DND-41 (cell line): ENCODE data around the gene ZNF554.

ENCODE experiments used
- ATAC-seq: fragments of 200-7000 bp; cut with Tn5 transposase; 3 replicates; pipeline ENCODE4 v1.9.1; 2021; ENCODE audit warnings: low read depth; ENCODE audit not compliant: insufficient read depth
- DNase-seq: peaks from one replicate; pipeline ENCODE4 v3.0.0-alpha.2; 2020
- H2AFZ ChIP-seq: 2 replicates; pipeline ENCODE4 v1.6.0; 2012; ENCODE audit warnings: low read depth, low read length
- H3K27ac ChIP-seq: 2 replicates; pipeline ENCODE4 v1.5.1; 2012; ENCODE audit warnings: low read length, inconsistent platforms
- H3K27me3 ChIP-seq: fragments of 200-600 bp; sonication (generic); 2 replicates; pipeline ENCODE4 v1.6.0; 2012; ENCODE audit warnings: low read length, mild to moderate bottlenecking, inconsistent platforms; ENCODE audit not compliant: insufficient read depth, poor library complexity
- H3K36me3 ChIP-seq: 2 replicates; pipeline ENCODE4 v1.5.1; 2012; ENCODE audit warnings: low read length, inconsistent platforms; ENCODE audit not compliant: insufficient read depth
- H3K4me1 ChIP-seq: 2 replicates; pipeline ENCODE4 v1.5.1; 2012; ENCODE audit warnings: mild to moderate bottlenecking, low read length; ENCODE audit not compliant: insufficient read depth
- H3K4me2 ChIP-seq: 2 replicates; pipeline ENCODE4 v1.6.0; 2012; ENCODE audit warnings: mild to moderate bottlenecking, moderate library complexity, low read length, inconsistent platforms; ENCODE audit not compliant: insufficient read depth
- H3K4me3 ChIP-seq, 2 experiments: fragments of 200-600 bp in 1 of 2; shearing (Covaris generic) in 1 of 2; 2 replicates each; pipeline ENCODE4 v1.5.1; 2012 to 2016; ENCODE audit warnings: inconsistent platforms in 2 of 2, low read length in 2 of 2, mild to moderate bottlenecking in 2 of 2, low read depth in 1 of 2, moderate library complexity in 1 of 2
- H3K79me2 ChIP-seq: 2 replicates; pipeline ENCODE4 v1.6.0; 2012; ENCODE audit warnings: low read length, inconsistent platforms; ENCODE audit not compliant: insufficient read depth
- H3K9ac ChIP-seq: 2 replicates; pipeline ENCODE4 v1.6.0; 2012; ENCODE audit warnings: low read depth, mild to moderate bottlenecking, inconsistent platforms, low read length, moderate library complexity
- H3K9me3 ChIP-seq: 2 replicates; pipeline ENCODE4 v1.5.1; 2012; ENCODE audit warnings: low read length, moderate library complexity, mild to moderate bottlenecking, inconsistent platforms; ENCODE audit not compliant: insufficient read depth, severe bottlenecking
- H4K20me1 ChIP-seq: 2 replicates; pipeline ENCODE4 v1.6.0; 2012; ENCODE audit warnings: low read length; ENCODE audit not compliant: insufficient read depth
- EZH2 ChIP-seq: IDR thresholded peaks from 3 replicates; pipeline ENCODE4 v1.6.1; 2012; ENCODE audit warnings: borderline replicate concordance, low read depth, mild to moderate bottlenecking, moderate library complexity, low read length, inconsistent platforms; ENCODE audit not compliant: severe bottlenecking
- TF ChIP-seq, protein P1 (sequence below): IDR thresholded peaks from 2 replicates; pipeline ENCODE4 v1.5.1; 2012; ENCODE audit warnings: borderline replicate concordance, low read length, moderate library complexity, mild to moderate bottlenecking; ENCODE audit not compliant: poor library complexity, severe bottlenecking; ENCODE audit errors: extremely low read depth

The ZNF554 gene

DNA sequence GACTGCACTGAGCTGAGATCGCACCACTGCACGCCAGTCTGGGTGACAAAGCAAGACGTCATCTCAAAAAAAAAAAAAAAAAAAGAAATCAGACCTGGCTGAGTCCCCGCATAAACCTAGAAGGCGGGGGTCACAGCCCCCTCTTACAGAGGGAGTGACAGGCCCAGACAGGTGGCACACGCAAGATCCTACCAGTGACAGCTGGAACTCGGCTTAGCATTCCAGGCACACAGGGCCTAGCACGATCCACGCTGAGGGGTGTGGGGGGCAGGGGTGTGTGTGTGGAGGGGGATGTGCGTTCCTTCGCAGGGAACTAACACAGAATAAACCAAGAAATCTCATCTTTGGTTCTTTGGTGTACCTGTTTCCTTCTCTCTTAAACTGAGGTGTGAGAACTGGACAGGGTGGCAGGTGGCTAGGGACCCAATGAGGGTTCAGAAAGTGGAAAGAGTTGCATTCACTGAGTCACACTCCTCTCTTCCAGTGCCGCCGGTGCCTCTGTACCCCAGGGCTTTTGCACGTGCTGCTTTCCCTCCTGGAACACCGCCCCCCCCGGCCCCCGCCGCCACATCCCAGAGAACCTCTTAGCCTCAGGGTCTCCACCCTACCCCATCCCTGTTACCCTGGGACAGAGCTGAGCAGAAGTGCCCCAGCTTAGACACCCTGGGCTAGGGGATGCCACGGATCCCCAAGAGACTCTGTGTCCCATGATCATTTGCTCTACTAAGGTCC, 41.5 kb upstream of the ZNF554 start:
- no peak overlapping the region for H3K9ac ChIP-seq
- no peak overlapping the region for H3K4me3 ChIP-seq
- no peak overlapping the region for H3K4me2 ChIP-seq
- no peak overlapping the region for H3K27ac ChIP-seq
- peaks cover 32% of the 10 kb centered on the region for H3K4me1 ChIP-seq
- no peaks in the 10 kb centered on the region for H3K27me3 ChIP-seq
- peaks cover 37% of the 10 kb centered on the region for H3K36me3 ChIP-seq
- TF ChIP-seq EZH2, result no peak
- TF ChIP-seq, protein P1, sequence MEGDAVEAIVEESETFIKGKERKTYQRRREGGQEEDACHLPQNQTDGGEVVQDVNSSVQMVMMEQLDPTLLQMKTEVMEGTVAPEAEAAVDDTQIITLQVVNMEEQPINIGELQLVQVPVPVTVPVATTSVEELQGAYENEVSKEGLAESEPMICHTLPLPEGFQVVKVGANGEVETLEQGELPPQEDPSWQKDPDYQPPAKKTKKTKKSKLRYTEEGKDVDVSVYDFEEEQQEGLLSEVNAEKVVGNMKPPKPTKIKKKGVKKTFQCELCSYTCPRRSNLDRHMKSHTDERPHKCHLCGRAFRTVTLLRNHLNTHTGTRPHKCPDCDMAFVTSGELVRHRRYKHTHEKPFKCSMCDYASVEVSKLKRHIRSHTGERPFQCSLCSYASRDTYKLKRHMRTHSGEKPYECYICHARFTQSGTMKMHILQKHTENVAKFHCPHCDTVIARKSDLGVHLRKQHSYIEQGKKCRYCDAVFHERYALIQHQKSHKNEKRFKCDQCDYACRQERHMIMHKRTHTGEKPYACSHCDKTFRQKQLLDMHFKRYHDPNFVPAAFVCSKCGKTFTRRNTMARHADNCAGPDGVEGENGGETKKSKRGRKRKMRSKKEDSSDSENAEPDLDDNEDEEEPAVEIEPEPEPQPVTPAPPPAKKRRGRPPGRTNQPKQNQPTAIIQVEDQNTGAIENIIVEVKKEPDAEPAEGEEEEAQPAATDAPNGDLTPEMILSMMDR, result no peak
- H3K79me2 ChIP-seq, result peaks cover 95% of the 10 kb centered on the region
- no peak overlapping the region for H2AFZ ChIP-seq
- H4K20me1 ChIP-seq, result peaks cover 88% of the 10 kb centered on the region
- ATAC-seq (no peak), DNase-seq (no peak)
- no peaks in the 10 kb centered on the region for H3K9me3 ChIP-seq

DNA sequence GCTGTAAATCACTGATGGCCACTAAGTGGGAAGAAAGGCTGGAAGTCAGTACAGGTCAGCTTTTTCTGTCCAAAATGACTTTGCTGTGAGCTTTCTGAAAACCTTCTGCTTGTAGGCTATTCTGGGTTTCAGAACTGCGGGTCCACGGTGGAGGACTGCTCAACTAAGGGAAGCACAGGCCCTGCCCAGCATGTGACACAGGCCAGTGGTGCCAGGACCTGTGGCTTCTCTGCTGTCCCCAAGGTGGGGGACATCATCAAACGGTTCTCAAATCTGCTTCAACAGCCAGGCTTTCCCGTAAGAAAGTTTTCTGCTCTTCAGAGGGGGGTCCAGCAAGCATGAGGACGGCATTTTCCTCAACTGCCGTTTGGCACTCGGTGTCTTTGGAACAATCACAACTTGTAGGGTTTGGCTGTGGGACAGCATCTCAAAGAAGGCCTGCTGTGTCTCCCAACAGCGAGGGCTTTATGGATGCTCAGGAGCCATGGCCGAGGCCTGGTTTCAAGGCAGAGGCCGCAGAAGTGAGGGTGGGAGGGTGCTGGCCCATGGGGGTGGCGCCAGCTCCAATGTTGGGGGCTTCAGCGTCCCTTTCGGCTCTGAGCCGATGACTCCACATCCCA, 40.4 kb upstream of the ZNF554 start:
- Histone ChIP-seq H3K4me3 (no peak overlapping the region), H3K36me3 (peaks cover 33% of the 10 kb centered on the region), H3K27me3 (no peaks in the 10 kb centered on the region), H3K27ac (no peak overlapping the region), H3K4me2 (peak overlapping the region; percentile 11; the same call in 1 of the 2 replicates), H3K9ac (no peak overlapping the region), H3K79me2 (peaks cover 94% of the 10 kb centered on the region), H2AFZ (no peak overlapping the region), H3K9me3 (no peaks in the 10 kb centered on the region), H4K20me1 (peaks cover 84% of the 10 kb centered on the region), H3K4me1 (peaks cover 42% of the 10 kb centered on the region)
- ATAC-seq (no peak), DNase-seq (no peak)
- TF ChIP-seq, protein P1, result no peak
- TF ChIP-seq EZH2, result no peak

DNA sequence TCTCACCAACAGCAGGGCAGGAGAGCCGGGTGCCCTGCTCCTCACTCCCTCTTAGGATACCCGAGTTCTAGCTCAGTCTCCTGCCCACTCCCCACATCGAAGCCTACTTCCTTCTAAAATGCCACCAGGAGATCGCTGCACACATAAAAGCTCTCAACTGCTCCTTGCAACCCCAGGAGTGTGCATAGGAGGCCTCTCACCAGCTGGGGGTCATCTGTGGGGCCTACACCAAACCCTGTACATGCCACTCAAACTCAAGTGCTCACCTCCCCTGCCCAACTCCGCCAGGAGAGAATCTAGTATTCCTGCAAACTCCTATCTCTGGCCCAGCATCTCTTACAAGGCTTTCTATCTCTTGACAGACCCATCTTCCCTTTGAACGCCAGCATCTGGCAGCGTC, 39.4 kb upstream of the ZNF554 start:
- no peak overlapping the region for H2AFZ ChIP-seq
- H3K9me3 ChIP-seq, result no peaks in the 10 kb centered on the region
- H3K4me3 ChIP-seq, result no peak overlapping the region
- H3K27ac ChIP-seq, result no peak overlapping the region
- H4K20me1 ChIP-seq, result peaks cover 73% of the 10 kb centered on the region
- DNase-seq (no peak), ATAC-seq (no peak)
- no peak overlapping the region for H3K9ac ChIP-seq
- peaks cover 51% of the 10 kb centered on the region for H3K4me1 ChIP-seq
- H3K4me2 ChIP-seq, result peak overlapping the region; percentile 72; the same call in 1 of the 2 replicates
- H3K27me3 ChIP-seq, result no peaks in the 10 kb centered on the region
- peaks cover 83% of the 10 kb centered on the region for H3K79me2 ChIP-seq
- H3K36me3 ChIP-seq, result peaks cover 26% of the 10 kb centered on the region
- TF ChIP-seq EZH2, result no peak
- TF ChIP-seq, protein P1, result no peak
